SU-DHL-6 (cell line): ENCODE data around the gene ADIPOR1.

Source experiments
- CTCF ChIP-seq: fragments of 200-600 bp; sonication (generic); IDR thresholded peaks from one replicate; pipeline ENCODE4 v1.5.1; 2017; ENCODE audit warnings: antibody characterized with exemption, mild to moderate bottlenecking, low read length, moderate library complexity; ENCODE audit not compliant: insufficient read depth, poor library complexity, severe bottlenecking
- EZH2phosphoT487 ChIP-seq: fragments of 200-600 bp; sonication (generic), shearing (Covaris generic); conservative IDR thresholded peaks from 2 replicates; pipeline ENCODE4 v1.6.1; 2018; ENCODE audit warnings: mild to moderate bottlenecking, antibody characterized with exemption, low read length, moderate library complexity, mixed read lengths

GRCh38 chr1:202956969-202957368 lies 1.1 kb downstream of the ADIPOR1 start:
- TF ChIP-seq CTCF (no peak), EZH2phosphoT487 (no peak)
